DND-41 (cell line): ENCODE measurements around the gene CNTNAP3.
"Not testable (repeated sequence)": the region's sequence is repeated elsewhere in the genome, so short reads cannot be mapped to it uniquely, and the experiment has no call there.

Experiments
- ATAC-seq: fragments of 200-7000 bp; cut with Tn5 transposase; 3 replicates; pipeline ENCODE4 v1.9.1; 2021; ENCODE audit warnings: low read depth; ENCODE audit not compliant: insufficient read depth
- DNase-seq: peaks from one replicate; pipeline ENCODE4 v3.0.0-alpha.2; 2020
- H2AFZ ChIP-seq: 2 replicates; pipeline ENCODE4 v1.6.0; 2012; ENCODE audit warnings: low read depth, low read length
- H3K27ac ChIP-seq: 2 replicates; pipeline ENCODE4 v1.5.1; 2012; ENCODE audit warnings: low read length, inconsistent platforms
- H3K27me3 ChIP-seq: fragments of 200-600 bp; sonication (generic); 2 replicates; pipeline ENCODE4 v1.6.0; 2012; ENCODE audit warnings: low read length, mild to moderate bottlenecking, inconsistent platforms; ENCODE audit not compliant: insufficient read depth, poor library complexity
- H3K36me3 ChIP-seq: 2 replicates; pipeline ENCODE4 v1.5.1; 2012; ENCODE audit warnings: low read length, inconsistent platforms; ENCODE audit not compliant: insufficient read depth
- H3K4me1 ChIP-seq: 2 replicates; pipeline ENCODE4 v1.5.1; 2012; ENCODE audit warnings: mild to moderate bottlenecking, low read length; ENCODE audit not compliant: insufficient read depth
- H3K4me2 ChIP-seq: 2 replicates; pipeline ENCODE4 v1.6.0; 2012; ENCODE audit warnings: mild to moderate bottlenecking, moderate library complexity, low read length, inconsistent platforms; ENCODE audit not compliant: insufficient read depth
- H3K4me3 ChIP-seq, 2 experiments: fragments of 200-600 bp in 1 of 2; shearing (Covaris generic) in 1 of 2; 2 replicates each; pipeline ENCODE4 v1.5.1; 2012 to 2016; ENCODE audit warnings: inconsistent platforms in 2 of 2, low read length in 2 of 2, mild to moderate bottlenecking in 2 of 2, low read depth in 1 of 2, moderate library complexity in 1 of 2
- H3K79me2 ChIP-seq: 2 replicates; pipeline ENCODE4 v1.6.0; 2012; ENCODE audit warnings: low read length, inconsistent platforms; ENCODE audit not compliant: insufficient read depth
- H3K9ac ChIP-seq: 2 replicates; pipeline ENCODE4 v1.6.0; 2012; ENCODE audit warnings: low read depth, mild to moderate bottlenecking, inconsistent platforms, low read length, moderate library complexity
- H3K9me3 ChIP-seq: 2 replicates; pipeline ENCODE4 v1.5.1; 2012; ENCODE audit warnings: low read length, moderate library complexity, mild to moderate bottlenecking, inconsistent platforms; ENCODE audit not compliant: insufficient read depth, severe bottlenecking
- H4K20me1 ChIP-seq: 2 replicates; pipeline ENCODE4 v1.6.0; 2012; ENCODE audit warnings: low read length; ENCODE audit not compliant: insufficient read depth
- CTCF ChIP-seq: IDR thresholded peaks from 2 replicates; pipeline ENCODE4 v1.5.1; 2012; ENCODE audit warnings: borderline replicate concordance, low read length, moderate library complexity, mild to moderate bottlenecking; ENCODE audit not compliant: poor library complexity, severe bottlenecking; ENCODE audit errors: extremely low read depth
- EZH2 ChIP-seq: IDR thresholded peaks from 3 replicates; pipeline ENCODE4 v1.6.1; 2012; ENCODE audit warnings: borderline replicate concordance, low read depth, mild to moderate bottlenecking, moderate library complexity, low read length, inconsistent platforms; ENCODE audit not compliant: severe bottlenecking

Gene CNTNAP3

GRCh38 chr9:39108145-39108544, 179.8 kb downstream of the CNTNAP3 start:
- ATAC-seq = no peak
- Histone ChIP-seq H3K79me2 (no peaks in the 10 kb centered on the region), H3K9ac (no peak overlapping the region), H3K27me3 (no peaks in the 10 kb centered on the region), H3K4me3 (no peak overlapping the region), H3K36me3 (no peaks in the 10 kb centered on the region), H3K4me2 (no peak overlapping the region), H3K9me3 (no peaks in the 10 kb centered on the region), H3K4me1 (no peaks in the 10 kb centered on the region), H3K27ac (no peak overlapping the region), H4K20me1 (no peaks in the 10 kb centered on the region), H2AFZ (no peak overlapping the region)
- TF ChIP-seq EZH2 = no peak
- TF ChIP-seq CTCF = no peak
- DNase-seq = no peak

- not testable (repeated sequence) for H3K36me3 ChIP-seq, H3K27ac ChIP-seq, H3K9me3 ChIP-seq, H4K20me1 ChIP-seq, H3K4me2 ChIP-seq, ATAC-seq, H3K4me1 ChIP-seq, H3K4me3 ChIP-seq, H3K27me3 ChIP-seq, H2AFZ ChIP-seq, H3K9ac ChIP-seq, DNase-seq, H3K79me2 ChIP-seq
Observed at GRCh38 chr9:39097208-39097607, 190.8 kb downstream of the CNTNAP3 start.

- not testable (repeated sequence) for H3K27ac ChIP-seq, H3K4me1 ChIP-seq, DNase-seq, H3K9ac ChIP-seq, H2AFZ ChIP-seq, H3K4me3 ChIP-seq, H3K79me2 ChIP-seq, ATAC-seq, H3K36me3 ChIP-seq, H3K4me2 ChIP-seq, H3K9me3 ChIP-seq, H4K20me1 ChIP-seq, H3K27me3 ChIP-seq
Observed at GRCh38 chr9:39085311-39085710, 202.7 kb downstream of the CNTNAP3 start.

GRCh38 chr9:39082574-39082973, 205.4 kb downstream of the CNTNAP3 start:
- H4K20me1 ChIP-seq, ATAC-seq, H3K36me3 ChIP-seq, DNase-seq, H3K4me2 ChIP-seq, H3K9ac ChIP-seq, H3K27ac ChIP-seq, H3K4me3 ChIP-seq, H3K9me3 ChIP-seq, H3K79me2 ChIP-seq, H3K4me1 ChIP-seq, H2AFZ ChIP-seq, H3K27me3 ChIP-seq: not testable (repeated sequence)

- H3K9me3 ChIP-seq, H3K36me3 ChIP-seq, ATAC-seq, H3K4me2 ChIP-seq, H3K27ac ChIP-seq, DNase-seq, H4K20me1 ChIP-seq, H3K4me1 ChIP-seq, H3K4me3 ChIP-seq, H3K79me2 ChIP-seq, H3K27me3 ChIP-seq, H2AFZ ChIP-seq, H3K9ac ChIP-seq: not testable (repeated sequence)
Observed at GRCh38 chr9:39080081-39080480, 207.9 kb downstream of the CNTNAP3 start.

- H3K9me3 ChIP-seq, H2AFZ ChIP-seq, ATAC-seq, H3K27ac ChIP-seq, H3K4me2 ChIP-seq, H4K20me1 ChIP-seq, H3K4me3 ChIP-seq, H3K27me3 ChIP-seq, H3K79me2 ChIP-seq, DNase-seq, H3K36me3 ChIP-seq, H3K4me1 ChIP-seq, H3K9ac ChIP-seq: not testable (repeated sequence)
Observed at GRCh38 chr9:39078621-39079256, 209.2 kb downstream of the CNTNAP3 start.

GRCh38 chr9:39073537-39073936, 214.4 kb downstream of the CNTNAP3 start:
- not testable (repeated sequence) for H3K79me2 ChIP-seq, H3K36me3 ChIP-seq, H3K4me3 ChIP-seq, H3K9ac ChIP-seq, H3K9me3 ChIP-seq, H4K20me1 ChIP-seq, H3K27me3 ChIP-seq, H2AFZ ChIP-seq, H3K27ac ChIP-seq, H3K4me2 ChIP-seq, H3K4me1 ChIP-seq, ATAC-seq, DNase-seq
